Measurements from ENCODE around the gene RGS12. TPM values are rescaled to one million over a fixed set of nuclear protein-coding genes. Genes with fewer than 3 reads are reported as not detected.
"Not testable (repeated sequence)": the region's sequence is repeated elsewhere in the genome, so short reads cannot be mapped to it uniquely, and the experiment has no call there.

Gene RGS12
- total RNA-seq, 4 donors from 2014 or later, result 11.3 to 27.6 (median 14.6) TPM

GRCh38 chr4:3295837-3296624 is 3.2 kb downstream of the RGS12 start:
- TF ChIP-seq CTCF (IDR thresholded peaks at IDR 0.05), result no peak
- DNase-seq (ENCODE audit: low spot score) (peak; percentile 4), ATAC-seq (ENCODE audit: low FRiP score) (no peak)

DNA sequence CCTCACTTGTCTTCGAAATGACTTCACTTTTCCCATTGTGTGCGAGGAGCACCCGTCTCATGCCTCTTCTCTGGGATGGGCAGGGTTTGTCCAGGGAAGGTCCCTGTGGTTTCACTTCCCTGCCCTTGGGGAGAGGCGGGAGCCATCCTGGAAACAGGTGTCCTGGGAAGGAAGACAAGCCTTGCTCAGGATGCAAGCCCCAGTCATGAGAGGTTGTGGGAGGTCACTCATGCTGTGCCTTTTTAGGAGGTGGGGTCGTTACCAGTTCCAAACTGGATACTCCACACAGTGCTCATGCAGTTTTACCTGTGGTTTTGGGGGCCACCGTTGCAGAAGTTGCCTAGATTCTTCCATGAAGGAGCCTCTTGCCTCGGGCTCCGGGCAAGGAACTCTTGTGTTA is 3.8 kb downstream of the RGS12 start:
- DNase-seq (ENCODE audit: low spot score) (peak; percentile 16), ATAC-seq (ENCODE audit: low FRiP score) (no peak)
- no peak for TF ChIP-seq CTCF (IDR thresholded peaks at IDR 0.05)

- DNase-seq (ENCODE audit: low spot score) (peak; percentile 8), ATAC-seq (ENCODE audit: low FRiP score) (no peak)
- no peak for TF ChIP-seq CTCF (IDR thresholded peaks at IDR 0.05)
These were observed 4.4 kb downstream of the RGS12 start for GRCh38 chr4:3297066-3297859.

GRCh38 chr4:3299122-3299975 is 6.5 kb downstream of the RGS12 start:
- DNase-seq (ENCODE audit: low spot score) (no peak), ATAC-seq (ENCODE audit: low FRiP score) (no peak)
- no peak for TF ChIP-seq CTCF (IDR thresholded peaks at IDR 0.05)

GRCh38 chr4:3299976-3300671 is 7.3 kb downstream of the RGS12 start:
- no peak for TF ChIP-seq CTCF (IDR thresholded peaks at IDR 0.05)
- DNase-seq (ENCODE audit: low spot score), result no peak
- ATAC-seq (ENCODE audit: low FRiP score), result no peak

- DNase-seq (ENCODE audit: low spot score); ATAC-seq (ENCODE audit: low FRiP score): not testable (repeated sequence)
These were observed 8.1 kb downstream of the RGS12 start for GRCh38 chr4:3300882-3301281.
